Karpas-422 (cell line): Measurements from ENCODE around the gene OTUB2. TPM values are rescaled to one million over a fixed set of nuclear protein-coding genes. Genes with fewer than 3 reads are reported as not detected.

ENCODE experiments used
- DNase-seq: peaks from one replicate; pipeline ENCODE4 v3.0.0-alpha.2; 2015
- H2AFZ ChIP-seq: fragments of 200-600 bp; sonication (generic); 2 replicates; pipeline ENCODE4 v1.6.1; 2014; ENCODE audit warnings: antibody characterized with exemption, low read length, mixed read lengths
- H3K27ac ChIP-seq: fragments of 200-600 bp; sonication (generic); 2 replicates; pipeline ENCODE4 v1.5.1; 2014; ENCODE audit warnings: mild to moderate bottlenecking, low read length, moderate library complexity
- H3K27me3 ChIP-seq: fragments of 200-600 bp; sonication (generic); 2 replicates; pipeline ENCODE4 v1.6.1; 2014; ENCODE audit warnings: low read length, mixed read lengths
- H3K36me3 ChIP-seq: fragments of 200-600 bp; sonication (generic); 2 replicates; pipeline ENCODE4 v1.6.1; 2014; ENCODE audit warnings: low read length, mixed read lengths; ENCODE audit not compliant: insufficient read depth
- H3K4me1 ChIP-seq: fragments of 200-600 bp; sonication (generic); 2 replicates; pipeline ENCODE4 v1.6.1; 2014; ENCODE audit warnings: mild to moderate bottlenecking, low read length, mixed read lengths
- H3K4me2 ChIP-seq: fragments of 200-600 bp; sonication (generic); 2 replicates; pipeline ENCODE4 v1.6.1; 2014; ENCODE audit warnings: low read length, low read depth, mild to moderate bottlenecking; ENCODE audit not compliant: poor library complexity, severe bottlenecking
- H3K4me3 ChIP-seq: fragments of 200-600 bp; sonication (generic); 2 replicates; pipeline ENCODE4 v1.5.1; 2014; ENCODE audit warnings: mild to moderate bottlenecking, antibody characterized with exemption, low read length, mixed read lengths
- H3K79me2 ChIP-seq: fragments of 200-600 bp; sonication (generic); 2 replicates; pipeline ENCODE4 v1.6.1; 2014; ENCODE audit warnings: mild to moderate bottlenecking, low read length, mixed read lengths
- H3K9ac ChIP-seq: fragments of 200-600 bp; sonication (generic); 2 replicates; pipeline ENCODE4 v1.6.0; 2014; ENCODE audit warnings: low read length
- H3K9me2 ChIP-seq: fragments of 200-600 bp; sonication (generic), shearing (Covaris generic); replicated peaks from 2 replicates; pipeline ENCODE4 v1.6.0; 2014; ENCODE audit warnings: mild to moderate bottlenecking, low read length, moderate library complexity; ENCODE audit not compliant: insufficient read depth
- H3K9me3 ChIP-seq: fragments of 300-700, 200-600 bp; sonication (generic); 2 replicates; pipeline ENCODE4 v1.6.1; 2014; ENCODE audit warnings: low read length, mixed read lengths
- H4K20me1 ChIP-seq: fragments of 200-600 bp; sonication (generic); 2 replicates; pipeline ENCODE4 v1.6.1; 2014; ENCODE audit warnings: mild to moderate bottlenecking, antibody characterized with exemption, low read length, low read depth; ENCODE audit not compliant: insufficient read depth
- total RNA-seq: library from RNA; depleted of rRNA; stranded (reverse); fragments of >200 nt; shearing (Covaris generic); gene quantifications from 2 replicates; pipeline ENCODE4 v1.2.3, GENCODE V29; 2014; ENCODE audit warnings: low replicate concordance

The OTUB2 gene
- total RNA-seq, 1 experiment from 2014 or later: not detected

- Histone ChIP-seq H3K4me1 (peaks cover 18% of the 10 kb centered on the region), H3K9me3 (no peaks in the 10 kb centered on the region), H3K9ac (no peak overlapping the region), H2AFZ (no peak overlapping the region), H3K9me2 (no peaks in the 10 kb centered on the region), H3K4me3 (no peak overlapping the region), H3K79me2 (no peaks in the 10 kb centered on the region), H3K27me3 (no peaks in the 10 kb centered on the region), H4K20me1 (0 out of 2 replicates have a peak, but pooled peaks cover 3% of the 10 kb centered on the region), H3K27ac (no peak overlapping the region), H3K36me3 (no peaks in the 10 kb centered on the region), H3K4me2 (no peak overlapping the region)
- DNase-seq: no peak
Measured at GRCh38 chr14:93982230-93983007, 43.7 kb upstream of the OTUB2 start.

GRCh38 chr14:93984070-93984469 is 42.1 kb upstream of the OTUB2 start:
- Histone ChIP-seq H3K4me2 (no peak overlapping the region), H3K27ac (no peak overlapping the region), H3K36me3 (no peaks in the 10 kb centered on the region), H3K79me2 (no peaks in the 10 kb centered on the region), H3K9ac (no peak overlapping the region), H2AFZ (no peak overlapping the region), H3K4me3 (no peak overlapping the region), H3K9me3 (no peaks in the 10 kb centered on the region), H3K4me1 (peaks cover 1% of the 10 kb centered on the region), H4K20me1 (no peaks in the 10 kb centered on the region; the same call in 1 of the 2 replicates), H3K9me2 (no peaks in the 10 kb centered on the region), H3K27me3 (no peaks in the 10 kb centered on the region)
- DNase-seq: no peak

GRCh38 chr14:93984987-93985410 is 41.1 kb upstream of the OTUB2 start:
- H3K4me1 ChIP-seq: no peaks in the 10 kb centered on the region
- H3K4me2 ChIP-seq: no peak overlapping the region
- no peak overlapping the region for H3K9ac ChIP-seq
- H3K79me2 ChIP-seq: no peaks in the 10 kb centered on the region
- H3K9me2 ChIP-seq: no peaks in the 10 kb centered on the region
- no peak overlapping the region for H2AFZ ChIP-seq
- no peak overlapping the region for H3K4me3 ChIP-seq
- H3K36me3 ChIP-seq: no peaks in the 10 kb centered on the region
- no peaks in the 10 kb centered on the region; the same call in 1 of the 2 replicates for H4K20me1 ChIP-seq
- H3K27ac ChIP-seq: no peak overlapping the region
- no peaks in the 10 kb centered on the region for H3K9me3 ChIP-seq
- H3K27me3 ChIP-seq: no peaks in the 10 kb centered on the region
- peak; percentile 69 for DNase-seq

GRCh38 chr14:93986955-93987354 is 39.2 kb upstream of the OTUB2 start:
- no peak overlapping the region for H2AFZ ChIP-seq

GRCh38 chr14:93987376-93987775 is 38.8 kb upstream of the OTUB2 start:
- H3K4me2 ChIP-seq: no peak overlapping the region

More at GRCh38 chr14:93986955-93987354, 39.2 kb upstream of the OTUB2 start:
- H3K27me3 ChIP-seq: no peaks in the 10 kb centered on the region
- H3K9ac ChIP-seq: no peak overlapping the region
- peaks cover 7% of the 10 kb centered on the region; the same call in 1 of the 2 replicates for H4K20me1 ChIP-seq
- no peaks in the 10 kb centered on the region for H3K36me3 ChIP-seq
- H3K27ac ChIP-seq: no peak overlapping the region
- H3K4me2 ChIP-seq: no peak overlapping the region
- H3K4me3 ChIP-seq: no peak overlapping the region
- H3K79me2 ChIP-seq: no peaks in the 10 kb centered on the region
- H3K9me2 ChIP-seq: no peaks in the 10 kb centered on the region
- no peaks in the 10 kb centered on the region for H3K9me3 ChIP-seq
- no peak for DNase-seq
- H3K4me1 ChIP-seq: no peaks in the 10 kb centered on the region

GRCh38 chr14:93987815-93988476 is 38.2 kb upstream of the OTUB2 start:
- Histone ChIP-seq H3K4me3 (no peak overlapping the region), H3K9ac (no peak overlapping the region), H3K27me3 (no peaks in the 10 kb centered on the region), H3K9me3 (no peaks in the 10 kb centered on the region), H2AFZ (no peak overlapping the region), H3K4me1 (no peaks in the 10 kb centered on the region), H3K36me3 (no peaks in the 10 kb centered on the region), H4K20me1 (peaks cover 7% of the 10 kb centered on the region; the same call in 1 of the 2 replicates), H3K27ac (no peak overlapping the region), H3K79me2 (no peaks in the 10 kb centered on the region), H3K4me2 (no peak overlapping the region), H3K9me2 (no peaks in the 10 kb centered on the region)
- no peak for DNase-seq

More at GRCh38 chr14:93987376-93987775, 38.8 kb upstream of the OTUB2 start:
- Histone ChIP-seq H3K9me2 (no peaks in the 10 kb centered on the region), H3K36me3 (no peaks in the 10 kb centered on the region), H3K27me3 (no peaks in the 10 kb centered on the region), H2AFZ (no peak overlapping the region), H3K27ac (no peak overlapping the region), H3K9me3 (no peaks in the 10 kb centered on the region), H3K9ac (no peak overlapping the region), H3K4me3 (no peak overlapping the region), H4K20me1 (peaks cover 7% of the 10 kb centered on the region; the same call in 1 of the 2 replicates), H3K79me2 (no peaks in the 10 kb centered on the region), H3K4me1 (no peaks in the 10 kb centered on the region)
- DNase-seq: no peak

- H3K4me2 ChIP-seq: no peak overlapping the region
- no peaks in the 10 kb centered on the region for H3K9me3 ChIP-seq
- H3K27ac ChIP-seq: no peak overlapping the region
- H3K4me1 ChIP-seq: no peaks in the 10 kb centered on the region
- DNase-seq: no peak
- no peak overlapping the region for H2AFZ ChIP-seq
- H4K20me1 ChIP-seq: peaks cover 7% of the 10 kb centered on the region; the same call in 1 of the 2 replicates
- H3K36me3 ChIP-seq: no peaks in the 10 kb centered on the region
- H3K27me3 ChIP-seq: no peaks in the 10 kb centered on the region
- H3K9ac ChIP-seq: no peak overlapping the region
- H3K4me3 ChIP-seq: no peak overlapping the region
- no peaks in the 10 kb centered on the region for H3K79me2 ChIP-seq
- H3K9me2 ChIP-seq: no peaks in the 10 kb centered on the region
Measured at GRCh38 chr14:93989939-93990338, 36.2 kb upstream of the OTUB2 start.

GRCh38 chr14:93991212-93991611 is 34.9 kb upstream of the OTUB2 start:
- no peak for DNase-seq
- Histone ChIP-seq H3K27me3 (no peaks in the 10 kb centered on the region), H4K20me1 (peaks cover 7% of the 10 kb centered on the region; the same call in 1 of the 2 replicates), H3K9me2 (no peaks in the 10 kb centered on the region), H3K79me2 (no peaks in the 10 kb centered on the region), H3K9ac (no peak overlapping the region), H3K36me3 (no peaks in the 10 kb centered on the region), H2AFZ (no peak overlapping the region), H3K4me3 (no peak overlapping the region), H3K4me1 (no peaks in the 10 kb centered on the region), H3K4me2 (no peak overlapping the region), H3K27ac (no peak overlapping the region), H3K9me3 (no peaks in the 10 kb centered on the region)
